Activated naive CD8-positive, alpha-beta T cell treated with anti-CD3 and anti-CD28 coated beads, Interleukin-2, amount 10 ng/mL, durations not matched to agents 7 days and 5 days (primary cell): Measurements from ENCODE around the gene SKIL. TPM values are rescaled to one million over a fixed set of nuclear protein-coding genes. Genes with fewer than 3 reads are reported as not detected.

Experiments used
- ATAC-seq: fragments of 150-1000 bp; cut with Tn5 transposase; one replicate; pipeline ENCODE4 v1.10.0; 2021; ENCODE audit warnings: low read depth, moderate library complexity
- POLR2A ChIA-PET: fragments of 350-600 bp; sonication (Branson Sonifier 250); formaldehyde crosslinking; loops from one replicate; lab custom pipeline; 2021; ENCODE audit warnings: antibody characterized with exemption; lab: Charles Lee
- DNase-seq: peaks from one replicate; pipeline ENCODE4 v3.0.0; 2021
- H3K27ac Mint-ChIP-seq: one replicate; pipeline ENCODE4 v1.8.0; 2022; ENCODE audit warnings: mild to moderate bottlenecking, mixed read lengths
- H3K27me3 Mint-ChIP-seq: one replicate; pipeline ENCODE4 v1.8.0; 2022; ENCODE audit warnings: mild to moderate bottlenecking, moderate library complexity, mixed read lengths
- H3K36me3 Mint-ChIP-seq: one replicate; pipeline ENCODE4 v1.8.0; 2021; ENCODE audit warnings: mild to moderate bottlenecking, mixed read lengths
- H3K4me1 Mint-ChIP-seq: one replicate; pipeline ENCODE4 v1.8.0; 2021; ENCODE audit warnings: mixed read lengths
- H3K4me3 Mint-ChIP-seq: one replicate; pipeline ENCODE4 v1.8.0; 2022; ENCODE audit warnings: mild to moderate bottlenecking, moderate library complexity, mixed read lengths
- H3K9me3 Mint-ChIP-seq: one replicate; pipeline ENCODE4 v1.8.0; 2021; ENCODE audit warnings: mixed read lengths
- total RNA-seq, 2 experiments: library from RNA; stranded (reverse); gene quantifications; one replicate each; pipeline ENCODE4 v1.2.3, GENCODE V29; 2021

Gene SKIL
- total RNA-seq, 2 experiments from 2014 or later: 27.9 to 32.6 TPM

DNA sequence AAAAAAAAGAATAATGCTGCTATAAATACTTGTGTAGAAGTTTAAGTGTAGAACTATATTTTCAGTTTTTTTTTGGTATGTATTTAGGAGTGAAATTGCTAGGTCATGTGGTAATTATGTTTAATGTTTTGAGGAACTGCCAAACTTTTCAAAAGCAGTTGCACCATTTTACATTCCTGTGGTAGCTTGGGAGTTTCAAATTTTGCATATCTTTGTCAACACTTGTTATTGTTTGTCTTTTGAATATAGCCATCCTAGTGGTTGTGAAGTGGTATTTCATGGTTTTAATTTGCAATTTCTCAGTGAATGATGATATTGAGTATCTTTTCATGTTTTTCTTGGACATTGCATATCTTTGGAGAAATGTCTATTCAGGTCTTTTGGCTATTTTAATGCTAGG is 30.4 kb downstream of the SKIL start:
- Mint-ChIP-seq H3K4me3 (no peak overlapping the region), H3K27me3 (no peaks in the 10 kb centered on the region), H3K36me3 (peaks cover 18% of the 10 kb centered on the region), H3K9me3 (no peaks in the 10 kb centered on the region), H3K4me1 (no peaks in the 10 kb centered on the region), H3K27ac (no peak overlapping the region)
- ATAC-seq (no peak), DNase-seq (no peak)
- POLR2A ChIA-PET: no interaction called here

DNA sequence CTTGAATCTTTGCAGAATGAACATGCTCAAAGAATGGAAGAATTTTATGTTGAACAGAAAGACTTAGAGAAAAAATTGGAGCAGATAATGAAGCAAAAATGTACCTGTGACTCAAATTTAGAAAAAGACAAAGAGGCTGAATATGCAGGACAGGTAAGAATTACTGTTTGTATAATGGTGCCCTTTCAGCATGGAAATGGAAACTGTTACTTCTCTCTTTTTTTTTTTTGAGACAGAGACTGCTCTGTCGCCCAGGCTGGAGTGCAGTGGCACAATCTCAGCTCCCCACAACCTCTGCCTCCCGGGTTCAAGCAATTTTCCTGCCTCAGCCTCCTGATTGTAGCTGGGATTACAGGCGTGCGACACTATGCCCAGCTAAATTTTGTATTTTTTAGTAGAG is 33.6 kb downstream of the SKIL start:
- no peaks in the 10 kb centered on the region for H3K9me3 Mint-ChIP-seq
- H3K27ac Mint-ChIP-seq: no peak overlapping the region
- DNase-seq: no peak
- no peaks in the 10 kb centered on the region for H3K27me3 Mint-ChIP-seq
- peaks cover 18% of the 10 kb centered on the region for H3K36me3 Mint-ChIP-seq
- no peak overlapping the region for H3K4me3 Mint-ChIP-seq
- no peak for ATAC-seq
- POLR2A ChIA-PET: no interaction called here
- H3K4me1 Mint-ChIP-seq: no peaks in the 10 kb centered on the region

DNA sequence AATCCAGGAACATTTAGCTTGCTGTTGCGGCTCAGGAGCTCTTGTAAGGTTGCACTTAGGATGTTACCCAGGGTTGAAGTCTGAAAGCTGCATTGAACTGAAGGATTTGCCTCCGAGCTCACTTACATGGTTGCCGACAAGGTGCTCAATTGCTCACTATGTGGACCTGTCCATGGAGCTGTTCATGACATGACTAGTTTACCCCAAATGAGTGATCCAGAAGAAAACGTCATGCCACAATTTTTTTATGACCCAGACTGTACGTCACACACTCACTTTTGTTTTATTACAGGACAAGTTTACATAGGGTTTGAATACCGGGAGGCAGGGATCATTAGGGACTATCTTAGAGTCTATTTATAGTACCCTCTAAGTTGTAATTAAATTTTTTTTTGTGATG is 40.2 kb downstream of the SKIL start:
- H3K36me3 Mint-ChIP-seq: peaks cover under 1% of the 10 kb centered on the region
- ATAC-seq (no peak), DNase-seq (no peak)
- H3K27ac Mint-ChIP-seq: no peak overlapping the region
- H3K4me3 Mint-ChIP-seq: no peak overlapping the region
- peaks cover under 1% of the 10 kb centered on the region for H3K9me3 Mint-ChIP-seq
- H3K4me1 Mint-ChIP-seq: no peaks in the 10 kb centered on the region
- no peaks in the 10 kb centered on the region for H3K27me3 Mint-ChIP-seq
- POLR2A ChIA-PET: no interaction called here

DNA sequence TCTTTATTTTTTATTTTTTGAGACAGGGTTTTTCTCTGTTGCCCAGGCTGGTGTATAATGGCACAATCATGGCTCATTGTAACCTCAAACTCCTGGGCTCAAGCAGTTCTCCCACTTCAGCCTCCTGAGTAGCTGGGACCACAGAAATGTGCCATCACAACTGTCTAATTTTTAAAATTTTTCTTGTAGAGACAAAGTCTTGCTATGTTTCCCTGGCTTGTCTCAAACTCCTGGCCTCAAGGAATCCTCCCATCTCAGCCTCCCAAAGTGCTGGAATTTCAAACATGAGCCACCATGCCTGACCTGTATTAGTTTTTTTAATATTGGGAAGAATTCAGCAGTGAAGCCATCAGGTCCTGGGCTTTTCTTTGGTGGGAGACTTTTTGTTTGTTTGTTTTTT is 47.6 kb downstream of the SKIL start:
- POLR2A ChIA-PET: no interaction called here
- H3K9me3 Mint-ChIP-seq: peaks cover 2% of the 10 kb centered on the region
- no peak overlapping the region for H3K27ac Mint-ChIP-seq
- no peak overlapping the region for H3K4me3 Mint-ChIP-seq
- H3K36me3 Mint-ChIP-seq: peaks cover 2% of the 10 kb centered on the region
- H3K4me1 Mint-ChIP-seq: no peaks in the 10 kb centered on the region
- no peaks in the 10 kb centered on the region for H3K27me3 Mint-ChIP-seq
- ATAC-seq: no peak
- DNase-seq: no peak

DNA sequence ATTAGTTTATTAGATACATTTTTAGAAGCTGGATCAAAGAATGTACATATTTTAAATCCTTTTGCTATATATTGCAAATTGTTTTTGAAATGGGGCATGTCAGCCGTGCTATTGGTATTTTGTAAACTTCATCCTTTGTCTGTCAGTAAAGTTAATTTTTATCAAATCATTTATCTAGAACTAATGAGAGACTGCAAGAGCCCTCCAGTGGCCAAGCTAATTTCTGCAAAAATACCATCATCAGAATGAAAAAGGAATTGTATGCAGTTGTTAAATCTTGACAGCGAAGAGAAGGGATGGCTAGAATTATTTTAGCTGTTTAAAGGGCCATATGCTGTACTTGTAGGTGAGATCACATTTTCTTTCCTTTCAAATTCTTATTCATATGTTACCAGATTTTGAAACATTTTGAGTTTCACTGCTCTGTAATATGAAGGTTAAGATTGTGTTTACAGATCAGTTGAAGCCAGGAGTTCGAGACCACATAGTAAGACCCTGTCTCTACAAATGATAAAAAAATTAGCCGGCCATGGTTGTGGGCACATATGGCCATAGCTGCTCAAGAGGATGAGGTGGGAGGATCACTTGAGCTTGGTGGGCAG is 53.0 kb downstream of the SKIL start:
- no peak for ATAC-seq
- POLR2A ChIA-PET: no interaction called here
- H3K4me1 Mint-ChIP-seq: no peaks in the 10 kb centered on the region
- H3K9me3 Mint-ChIP-seq: no peaks in the 10 kb centered on the region
- H3K27ac Mint-ChIP-seq: no peak overlapping the region
- H3K36me3 Mint-ChIP-seq: no peaks in the 10 kb centered on the region
- H3K27me3 Mint-ChIP-seq: peaks cover 4% of the 10 kb centered on the region
- no peak overlapping the region for H3K4me3 Mint-ChIP-seq
- no peak for DNase-seq

DNA sequence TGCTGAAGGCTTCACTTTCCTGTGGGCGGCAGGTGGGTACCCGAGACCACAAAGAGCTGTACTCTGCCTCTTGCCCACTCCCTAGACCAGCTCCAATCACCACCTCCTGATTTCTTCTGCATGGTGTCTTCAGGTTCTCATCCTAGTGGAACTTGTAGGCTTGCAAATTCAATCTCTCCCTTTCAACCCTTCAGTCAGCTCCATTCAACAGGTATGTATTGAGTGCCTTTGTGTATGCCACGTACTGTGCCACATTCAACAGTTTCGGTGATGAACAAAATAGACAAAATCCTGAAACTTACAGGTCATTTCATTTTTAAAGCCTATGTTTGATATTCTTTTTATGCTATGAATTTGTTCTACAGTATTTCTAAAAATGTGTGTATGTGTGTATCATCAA is 55.8 kb downstream of the SKIL start:
- ATAC-seq: no peak
- Mint-ChIP-seq H3K27me3 (peaks cover 17% of the 10 kb centered on the region), H3K4me1 (peaks cover 2% of the 10 kb centered on the region), H3K27ac (no peak overlapping the region), H3K36me3 (peaks cover under 1% of the 10 kb centered on the region), H3K4me3 (no peak overlapping the region), H3K9me3 (no peaks in the 10 kb centered on the region)
- POLR2A ChIA-PET: no interaction called here
- no peak for DNase-seq

DNA sequence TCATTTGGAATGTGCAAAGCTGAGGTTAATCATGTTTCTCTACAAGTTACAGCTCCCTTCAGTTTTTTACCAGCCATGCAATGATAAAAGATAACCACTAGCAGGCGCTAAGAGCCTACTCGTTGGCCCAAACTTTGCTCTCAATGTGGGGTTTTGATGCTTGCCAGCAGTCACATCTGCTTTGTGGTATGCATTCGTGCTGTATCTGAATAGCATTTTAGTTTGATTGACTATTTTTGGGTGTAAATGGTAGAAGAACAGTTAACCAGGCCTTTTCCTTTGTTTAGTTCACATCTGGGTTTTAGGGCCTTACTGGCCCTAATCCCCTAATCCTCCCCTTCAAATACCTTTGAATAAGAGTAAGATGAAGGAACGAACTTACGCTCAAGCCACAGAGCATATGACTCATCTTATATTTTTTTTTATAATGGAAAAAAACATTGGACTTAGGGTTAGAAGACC is 56.7 kb downstream of the SKIL start:
- no peak for DNase-seq
- H3K4me1 Mint-ChIP-seq: peaks cover 3% of the 10 kb centered on the region
- H3K36me3 Mint-ChIP-seq: peaks cover 1% of the 10 kb centered on the region
- ATAC-seq: no peak
- H3K9me3 Mint-ChIP-seq: no peaks in the 10 kb centered on the region
- H3K4me3 Mint-ChIP-seq: no peak overlapping the region
- peaks cover 23% of the 10 kb centered on the region for H3K27me3 Mint-ChIP-seq
- no peak overlapping the region for H3K27ac Mint-ChIP-seq
- POLR2A ChIA-PET: no interaction called here

DNA sequence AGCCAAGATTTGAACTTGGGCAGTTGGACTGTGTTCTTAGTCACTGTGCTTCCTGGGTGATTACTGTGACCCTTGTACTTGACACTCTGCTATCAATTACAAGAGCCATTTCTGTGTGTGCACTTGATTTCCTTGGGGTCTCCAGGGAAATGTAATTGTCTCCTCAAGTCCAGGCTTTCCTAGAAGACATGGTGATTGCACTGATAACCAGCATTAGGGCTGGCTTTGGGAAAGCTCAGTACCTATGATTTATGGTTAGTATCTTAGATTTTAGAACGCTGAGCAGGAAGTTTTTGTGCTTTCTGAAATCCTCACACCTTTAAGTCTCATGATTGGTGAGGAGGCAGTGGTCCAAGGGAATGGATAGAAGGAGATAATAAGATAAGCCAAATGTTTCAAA is 59.6 kb downstream of the SKIL start:
- Mint-ChIP-seq H3K36me3 (peaks cover 1% of the 10 kb centered on the region), H3K9me3 (no peaks in the 10 kb centered on the region)

DNA sequence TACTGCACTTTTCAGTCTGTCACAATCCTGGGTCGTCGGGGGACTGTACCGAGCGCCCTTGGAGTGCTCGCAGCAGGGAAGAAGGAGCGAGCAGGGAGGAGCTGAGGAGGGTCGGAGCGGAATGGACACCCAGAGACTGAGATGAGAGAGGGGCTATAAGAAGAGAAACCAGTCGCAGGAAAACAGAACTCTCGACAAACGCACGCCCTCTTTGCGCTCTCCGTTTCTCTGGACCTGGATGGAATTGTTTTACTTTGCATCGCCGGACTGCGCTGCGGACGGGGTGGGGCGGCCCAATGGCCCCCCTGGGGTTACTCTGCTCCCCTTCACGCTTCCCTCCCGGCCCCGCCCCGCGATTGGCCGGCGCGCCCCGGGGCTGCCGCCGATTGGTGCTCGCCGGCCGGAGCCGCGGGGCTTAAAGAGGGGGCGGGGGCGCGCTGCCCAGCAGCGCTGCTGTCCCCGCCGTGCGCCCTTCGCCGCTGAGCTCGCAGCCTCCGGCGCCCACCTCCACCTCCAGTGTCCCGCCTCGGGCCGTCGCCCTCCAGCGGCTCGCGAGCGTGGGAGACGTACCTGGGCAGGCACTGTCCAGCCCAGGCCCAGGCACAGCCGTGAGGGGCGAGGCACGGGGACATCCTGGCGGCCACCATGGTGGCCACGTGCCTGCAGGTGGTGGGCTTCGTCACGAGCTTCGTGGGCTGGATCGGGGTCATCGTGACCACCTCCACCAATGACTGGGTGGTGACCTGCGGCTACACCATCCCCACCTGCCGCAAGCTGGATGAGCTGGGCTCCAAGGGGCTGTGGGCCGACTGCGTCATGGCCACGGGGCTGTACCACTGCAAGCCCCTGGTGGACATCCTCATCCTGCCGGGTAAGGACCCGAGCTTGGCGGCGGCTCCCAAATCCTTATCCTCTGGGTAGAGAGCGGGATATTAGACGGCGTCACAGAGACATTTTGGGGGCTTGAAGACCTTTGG is 61.2 kb downstream of the SKIL start, which contains the start of gene CLDN11:
CLDN11 (plus strand) TSS at position 447 of the 977 bp plus-strand sequence; CDS start at position 646, 199 bp downstream.
- DNase-seq (no peak), ATAC-seq (no peak)
- no peak within 1 kb of the TSS for H3K27ac Mint-ChIP-seq
- POLR2A ChIA-PET: no interaction called here
- H3K9me3 Mint-ChIP-seq: no peaks in the 10 kb centered on the region
- peaks cover 50% of the 10 kb centered on the region for H3K27me3 Mint-ChIP-seq
- peaks cover 6% of the 10 kb centered on the region for H3K4me1 Mint-ChIP-seq
- H3K36me3 Mint-ChIP-seq: peaks cover 1% of the 10 kb centered on the region
- peak within 1 kb of the TSS; percentile 85 for H3K4me3 Mint-ChIP-seq

More for the DNA sequence above, 59.6 kb downstream of the SKIL start:
- Mint-ChIP-seq H3K27me3 (peaks cover 46% of the 10 kb centered on the region), H3K4me3 (no peak overlapping the region), H3K4me1 (peaks cover 6% of the 10 kb centered on the region), H3K27ac (no peak overlapping the region)
- no peak for ATAC-seq
- DNase-seq: no peak
- POLR2A ChIA-PET: no interaction called here

DNA sequence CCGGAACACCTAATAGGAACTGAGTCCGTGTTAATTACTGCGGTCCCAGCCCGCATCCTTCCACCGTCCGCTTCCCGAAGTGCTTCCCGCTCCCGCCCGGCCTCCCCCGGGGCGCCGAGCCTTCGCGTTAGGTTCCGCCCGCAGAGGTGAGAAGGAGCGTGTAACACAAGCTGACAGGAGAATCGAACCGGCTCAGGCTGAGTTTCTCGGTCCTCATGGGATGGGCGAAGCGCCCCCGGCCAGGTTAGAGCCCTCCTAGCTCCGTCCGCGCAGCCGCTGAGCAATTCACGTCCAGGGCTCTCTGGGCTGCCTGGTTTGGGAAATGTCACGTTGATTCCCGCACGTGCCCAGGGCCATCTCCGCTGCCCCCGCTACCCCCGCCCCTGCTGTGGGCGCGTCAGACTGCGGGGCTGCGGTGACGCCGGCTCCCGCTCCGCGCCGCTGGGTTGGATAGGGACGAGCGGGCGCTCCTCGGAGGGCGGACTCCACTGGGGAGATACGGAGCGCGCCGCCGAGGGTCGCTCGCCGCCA is 62.1 kb downstream of the SKIL start:
- no peak for ATAC-seq
- Mint-ChIP-seq H3K27me3 (peaks cover 47% of the 10 kb centered on the region), H3K4me3 (no peak overlapping the region), H3K4me1 (peaks cover 6% of the 10 kb centered on the region), H3K27ac (no peak overlapping the region), H3K9me3 (no peaks in the 10 kb centered on the region), H3K36me3 (peaks cover 1% of the 10 kb centered on the region)
- no peak for DNase-seq
- POLR2A ChIA-PET: no interaction called here

DNA sequence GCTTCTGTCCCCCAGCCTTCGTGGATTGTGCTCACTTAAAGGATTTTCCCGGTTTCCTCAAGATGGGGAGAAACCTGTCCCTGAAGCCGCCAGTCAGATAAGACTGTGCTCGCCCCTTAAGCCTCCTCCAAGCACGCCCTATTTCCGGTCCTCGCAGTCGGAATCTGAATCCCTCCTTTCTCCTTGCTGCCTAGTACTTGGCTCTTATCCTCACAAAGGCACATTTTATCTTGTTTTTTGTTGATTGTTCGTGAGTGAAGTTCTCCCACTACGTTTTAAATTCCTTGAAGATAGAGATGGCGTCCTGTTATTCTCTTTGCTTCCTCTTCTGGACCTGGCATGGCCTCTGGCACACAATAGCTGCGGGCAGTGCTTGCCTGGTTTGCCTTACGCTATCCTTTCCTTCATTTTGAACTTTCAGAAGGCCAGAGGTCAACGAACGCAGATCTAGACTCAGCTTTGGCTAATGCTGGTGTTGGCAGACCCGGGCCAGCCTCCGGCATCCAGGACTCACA is 62.8 kb downstream of the SKIL start:
- Mint-ChIP-seq H3K4me3 (no peak overlapping the region), H3K27me3 (peaks cover 47% of the 10 kb centered on the region), H3K27ac (no peak overlapping the region), H3K9me3 (no peaks in the 10 kb centered on the region), H3K4me1 (peaks cover 6% of the 10 kb centered on the region), H3K36me3 (peaks cover 1% of the 10 kb centered on the region)
- ATAC-seq: no peak
- no peak for DNase-seq
- POLR2A ChIA-PET: no interaction called here

DNA sequence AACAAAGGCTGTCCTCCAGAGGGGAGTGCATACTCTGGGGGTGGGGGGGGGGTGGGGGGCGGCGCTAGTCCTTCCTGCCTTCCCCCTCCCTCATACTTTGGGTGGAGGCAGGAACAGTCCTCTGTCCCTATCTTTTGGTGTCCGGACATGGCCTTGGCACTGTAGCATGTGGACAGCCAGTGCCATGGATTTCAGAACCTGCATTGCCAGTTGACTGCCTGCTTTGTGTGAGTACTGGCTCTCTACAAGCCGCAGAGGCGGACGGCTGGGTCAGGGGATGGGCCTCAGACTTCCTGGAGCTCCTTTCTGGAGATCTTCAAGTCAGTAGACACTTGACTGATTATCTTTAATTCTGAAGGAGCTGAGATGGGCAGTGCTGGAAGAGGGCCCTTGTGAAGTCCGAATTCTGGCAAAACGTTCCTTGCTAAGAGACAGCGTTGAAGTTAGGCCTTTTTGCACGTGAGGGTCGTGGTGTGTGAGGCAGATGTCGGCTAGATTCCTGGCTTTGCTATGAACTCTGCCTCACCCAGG is 63.7 kb downstream of the SKIL start:
- DNase-seq (no peak), ATAC-seq (no peak)
- Mint-ChIP-seq H3K27ac (no peak overlapping the region), H3K4me1 (peaks cover 9% of the 10 kb centered on the region), H3K9me3 (no peaks in the 10 kb centered on the region), H3K27me3 (peaks cover 49% of the 10 kb centered on the region), H3K4me3 (no peak overlapping the region), H3K36me3 (peaks cover 1% of the 10 kb centered on the region)
- POLR2A ChIA-PET: no interaction called here

DNA sequence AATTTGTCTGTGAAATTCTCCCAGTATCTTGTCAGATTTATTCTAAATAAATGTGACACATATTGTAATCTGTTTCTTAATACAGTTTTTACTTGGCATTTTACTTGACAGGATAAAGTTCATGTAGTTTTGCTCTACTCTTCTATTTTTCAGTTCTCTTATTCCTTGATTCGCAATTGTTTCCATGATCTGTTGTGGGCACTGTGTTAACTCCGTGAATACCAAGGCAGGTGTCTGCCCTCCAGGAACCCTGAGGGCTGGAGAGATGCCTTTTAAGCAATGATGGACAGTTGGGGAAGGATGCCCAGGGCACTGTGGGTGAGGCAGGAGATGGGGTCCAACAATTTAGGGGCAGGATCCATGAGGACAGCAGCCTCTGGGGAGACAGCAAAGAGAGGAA is 64.2 kb downstream of the SKIL start:
- DNase-seq (no peak), ATAC-seq (no peak)
- H3K9me3 Mint-ChIP-seq: no peaks in the 10 kb centered on the region
- no peak overlapping the region for H3K4me3 Mint-ChIP-seq
- H3K36me3 Mint-ChIP-seq: peaks cover 1% of the 10 kb centered on the region
- POLR2A ChIA-PET: no interaction called here
- H3K27ac Mint-ChIP-seq: no peak overlapping the region
- H3K27me3 Mint-ChIP-seq: peaks cover 47% of the 10 kb centered on the region
- H3K4me1 Mint-ChIP-seq: peaks cover 11% of the 10 kb centered on the region
